Natural killer cell treated with Interleukin-12 subunit alpha and Interleukin-12 subunit beta and Interleukin-15 and Interleukin-18, amount 100 ng/mL, for 72 hours (primary cell): Measurements from ENCODE around the gene ROBO1. TPM values are rescaled to one million over a fixed set of nuclear protein-coding genes. Genes with fewer than 3 reads are reported as not detected.
"Not testable (repeated sequence)": the region's sequence is repeated elsewhere in the genome, so short reads cannot be mapped to it uniquely, and the experiment has no call there.

Source experiments
- ATAC-seq, 2 donors: fragments of 150-1000 bp; cut with Tn5 transposase in 1 of 2; sonication (Bioruptor Pico), chemical (Tn5 transposase) in 1 of 2; 2 replicates each; pipeline ENCODE4 v1.10.0; 2021
- DNase-seq: peaks from one replicate; pipeline ENCODE4 v3.0.0; 2022; ENCODE audit warnings: low spot score
- H3K27ac Mint-ChIP-seq, 2 donors: 1 replicate in 1 of 2; 2 replicates in 1 of 2; pipeline ENCODE4 v1.8.0; 2022; ENCODE audit warnings: mixed read lengths in 2 of 2, mild to moderate bottlenecking in 1 of 2, moderate library complexity in 1 of 2
- H3K27me3 Mint-ChIP-seq, 2 donors: 1 replicate in 1 of 2; 2 replicates in 1 of 2; pipeline ENCODE4 v1.8.0; 2022; ENCODE audit warnings: mixed read lengths in 2 of 2
- H3K36me3 Mint-ChIP-seq: one replicate; pipeline ENCODE4 v1.8.0; 2022; ENCODE audit warnings: mixed read lengths
- H3K4me1 Mint-ChIP-seq, 2 donors: 1 replicate in 1 of 2; 2 replicates in 1 of 2; pipeline ENCODE4 v1.8.0; 2022; ENCODE audit warnings: low read depth in 2 of 2, mixed read lengths in 2 of 2, mild to moderate bottlenecking in 1 of 2
- H3K4me3 Mint-ChIP-seq: one replicate; pipeline ENCODE4 v1.8.0; 2022; ENCODE audit warnings: mixed read lengths
- H3K9me3 Mint-ChIP-seq: 2 replicates; pipeline ENCODE4 v1.8.0; 2022; ENCODE audit warnings: mixed read lengths
- total RNA-seq, 2 donors: library from RNA; stranded (reverse); gene quantifications; one replicate each; pipeline ENCODE4 v1.2.3, GENCODE V29; 2022

The ROBO1 gene
- total RNA-seq, 2 donors from 2014 or later, result 0.05 TPM; not detected in 1

DNA sequence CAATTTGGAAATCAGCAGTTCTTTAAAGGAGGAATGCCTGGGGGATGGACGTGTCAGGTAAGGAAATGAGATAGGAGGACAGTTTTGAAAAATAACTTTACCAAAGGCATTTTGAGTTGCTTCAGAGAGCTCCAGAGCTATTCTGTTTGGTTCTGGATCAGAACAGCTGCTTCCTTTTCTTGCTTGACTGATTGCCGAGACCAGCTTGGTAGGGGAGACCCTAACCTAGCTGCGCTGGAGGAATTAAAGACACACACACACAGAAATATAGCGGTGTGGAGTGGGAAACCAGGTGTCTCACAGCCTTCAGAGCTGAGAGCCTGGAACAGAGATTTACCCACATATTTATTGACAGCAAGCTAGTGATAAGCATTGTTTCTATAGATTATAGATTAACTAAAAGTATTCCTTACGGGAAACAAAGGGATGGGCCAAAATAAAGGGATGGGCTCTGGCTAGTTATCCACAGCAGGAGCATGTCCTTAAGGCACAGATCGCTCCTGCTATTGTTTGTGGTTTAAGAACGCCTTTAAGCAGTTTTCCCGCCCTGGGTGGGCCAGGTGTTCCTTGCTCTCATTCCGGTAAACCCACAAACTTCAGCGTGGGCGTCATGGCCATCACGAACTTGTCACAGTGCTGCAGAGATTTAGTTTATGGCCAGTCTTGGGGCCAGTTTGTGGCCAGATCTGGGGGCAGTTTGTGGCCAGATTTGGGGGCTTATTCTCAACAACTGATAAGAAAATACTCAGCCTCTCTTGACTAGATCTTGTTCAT is 556.0 kb downstream of the ROBO1 start:
- Mint-ChIP-seq H3K4me3 (no peak overlapping the region), H3K4me1 (no peaks in the 10 kb centered on the region), H3K27ac (no peak overlapping the region), H3K36me3 (peaks cover 4% of the 10 kb centered on the region), H3K27me3 (no peaks in the 10 kb centered on the region), H3K9me3 (peaks cover 10% of the 10 kb centered on the region)
- ATAC-seq, result no peak
- DNase-seq, result no peak

DNA sequence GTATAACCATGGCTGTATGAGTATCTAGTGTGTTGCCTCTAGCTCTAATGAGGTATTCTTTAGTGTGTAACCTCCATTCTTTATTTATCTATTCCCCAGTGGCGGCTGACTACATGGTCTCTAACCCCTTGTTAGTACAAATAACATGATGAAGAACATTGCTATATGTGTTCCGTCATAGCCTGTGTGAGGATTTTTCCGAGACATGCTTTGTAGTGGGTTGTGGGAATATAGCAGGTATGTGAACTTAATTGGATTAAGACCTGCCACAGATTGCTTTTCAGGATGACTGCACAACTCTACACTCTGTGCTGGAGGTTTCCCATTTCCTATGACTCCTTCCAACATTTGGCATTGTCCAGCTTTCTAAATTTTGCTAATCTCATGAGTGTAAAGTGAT is 563.4 kb downstream of the ROBO1 start:
- Mint-ChIP-seq H3K4me1 (no peaks in the 10 kb centered on the region), H3K9me3 (peaks cover 14% of the 10 kb centered on the region), H3K27me3 (no peaks in the 10 kb centered on the region), H3K4me3 (no peak overlapping the region), H3K36me3 (no peaks in the 10 kb centered on the region), H3K27ac (no peak overlapping the region)
- DNase-seq (no peak), ATAC-seq (no peak)

DNA sequence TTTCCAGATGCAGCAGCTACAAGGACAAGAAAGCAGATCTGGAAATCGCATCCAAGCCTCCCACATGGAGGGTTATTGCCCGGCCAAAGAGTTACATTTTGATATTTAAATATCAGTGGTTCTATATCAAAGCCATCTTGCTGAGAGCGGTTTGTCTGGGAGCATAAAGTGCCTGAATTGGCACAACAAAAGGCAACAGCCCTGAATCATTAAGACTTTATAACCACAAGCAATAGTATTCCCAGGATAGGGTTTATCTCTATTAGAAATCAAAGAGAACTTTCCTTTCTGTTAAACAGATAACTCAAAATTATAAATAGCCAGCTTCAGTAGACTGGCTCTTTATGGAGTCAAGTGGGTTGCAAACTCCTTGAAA is 564.7 kb downstream of the ROBO1 start:
- ATAC-seq (no peak), DNase-seq (no peak)
- no peaks in the 10 kb centered on the region for H3K27me3 Mint-ChIP-seq
- no peaks in the 10 kb centered on the region for H3K36me3 Mint-ChIP-seq
- no peak overlapping the region for H3K27ac Mint-ChIP-seq
- no peak overlapping the region for H3K4me3 Mint-ChIP-seq
- H3K9me3 Mint-ChIP-seq, result peaks cover 15% of the 10 kb centered on the region
- H3K4me1 Mint-ChIP-seq, result no peaks in the 10 kb centered on the region

DNA sequence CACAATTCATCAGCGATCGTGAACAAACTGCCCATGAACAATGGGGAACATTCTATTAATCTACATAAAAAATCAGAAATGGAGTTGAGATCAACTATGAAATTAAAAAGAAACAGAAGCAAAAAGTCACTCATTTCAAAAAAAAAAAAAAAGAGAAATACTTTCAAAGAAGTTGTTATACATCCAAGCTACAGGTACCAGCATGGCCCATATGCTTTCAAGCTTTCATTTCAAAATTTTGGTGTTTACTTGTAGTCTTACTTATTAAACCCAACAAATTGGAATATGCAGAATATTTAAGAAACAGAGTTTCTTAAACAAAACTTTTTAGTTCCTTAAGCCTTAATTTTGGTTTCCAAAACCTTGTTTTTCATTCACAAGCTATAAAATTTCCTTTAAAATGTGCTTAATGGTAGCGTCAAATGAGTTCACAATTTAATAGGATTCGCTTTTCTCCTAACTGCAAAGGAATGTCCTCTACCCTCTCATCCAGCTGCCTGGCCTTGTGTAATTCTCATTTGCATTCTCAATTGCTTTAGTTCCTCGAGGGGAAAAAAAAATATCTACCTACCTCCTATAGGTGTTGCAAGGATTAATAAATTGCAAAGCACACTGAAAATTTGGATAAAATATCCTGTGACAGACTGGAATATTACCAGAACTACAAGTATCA is 565.2 kb downstream of the ROBO1 start:
- H3K27me3 Mint-ChIP-seq, result no peaks in the 10 kb centered on the region
- ATAC-seq, result no peak
- H3K27ac Mint-ChIP-seq, result no peak overlapping the region
- no peaks in the 10 kb centered on the region for H3K36me3 Mint-ChIP-seq
- H3K9me3 Mint-ChIP-seq, result peaks cover 15% of the 10 kb centered on the region
- H3K4me1 Mint-ChIP-seq, result no peaks in the 10 kb centered on the region
- no peak for DNase-seq
- no peak overlapping the region for H3K4me3 Mint-ChIP-seq

DNA sequence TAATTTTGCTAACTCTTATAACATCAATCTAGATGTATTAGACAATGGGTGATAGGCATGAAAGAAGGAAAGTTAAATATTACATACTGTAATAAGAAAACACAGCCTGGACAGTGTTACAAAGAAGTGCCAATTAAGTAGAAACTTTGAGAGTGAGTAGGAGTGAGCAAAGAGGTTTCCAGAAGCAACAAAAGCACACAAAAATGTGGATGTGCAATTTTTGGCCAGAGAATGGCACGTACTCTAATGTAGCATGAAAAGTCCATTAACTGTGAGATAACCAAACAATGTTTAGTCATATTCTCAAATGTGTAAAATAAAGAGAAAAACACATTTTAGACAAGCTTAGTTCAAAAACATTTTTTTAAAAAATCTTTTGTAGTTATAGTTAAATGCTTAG is 567.3 kb downstream of the ROBO1 start:
- Mint-ChIP-seq H3K9me3 (peaks cover 21% of the 10 kb centered on the region), H3K27ac (no peak overlapping the region), H3K4me1 (no peaks in the 10 kb centered on the region), H3K27me3 (no peaks in the 10 kb centered on the region), H3K36me3 (no peaks in the 10 kb centered on the region), H3K4me3 (no peak overlapping the region)
- ATAC-seq (no peak), DNase-seq (no peak)

DNA sequence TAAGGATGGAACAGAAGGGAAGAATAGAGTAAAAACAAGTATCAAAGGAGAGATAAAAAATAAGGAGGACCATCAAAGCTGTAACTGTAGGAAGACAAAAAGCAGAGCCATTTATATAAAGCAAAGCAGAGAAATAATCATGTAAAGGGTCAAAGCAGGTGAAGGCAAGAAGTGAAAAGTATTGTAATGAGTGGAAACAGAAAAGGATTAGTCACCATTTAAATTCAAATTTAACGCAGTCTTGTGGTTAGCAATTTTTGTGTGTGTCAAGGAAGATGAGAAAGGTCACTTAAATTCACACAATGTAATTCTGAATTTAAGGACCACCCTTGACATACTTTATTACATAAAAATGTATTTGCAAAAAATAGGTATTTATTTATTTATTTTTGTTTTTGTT is 567.8 kb downstream of the ROBO1 start:
- H3K36me3 Mint-ChIP-seq, result no peaks in the 10 kb centered on the region
- H3K4me3 Mint-ChIP-seq, result no peak overlapping the region
- peaks cover 20% of the 10 kb centered on the region for H3K9me3 Mint-ChIP-seq
- H3K27ac Mint-ChIP-seq, result no peak overlapping the region
- no peaks in the 10 kb centered on the region for H3K27me3 Mint-ChIP-seq
- no peaks in the 10 kb centered on the region for H3K4me1 Mint-ChIP-seq
- no peak for ATAC-seq
- DNase-seq, result no peak

DNA sequence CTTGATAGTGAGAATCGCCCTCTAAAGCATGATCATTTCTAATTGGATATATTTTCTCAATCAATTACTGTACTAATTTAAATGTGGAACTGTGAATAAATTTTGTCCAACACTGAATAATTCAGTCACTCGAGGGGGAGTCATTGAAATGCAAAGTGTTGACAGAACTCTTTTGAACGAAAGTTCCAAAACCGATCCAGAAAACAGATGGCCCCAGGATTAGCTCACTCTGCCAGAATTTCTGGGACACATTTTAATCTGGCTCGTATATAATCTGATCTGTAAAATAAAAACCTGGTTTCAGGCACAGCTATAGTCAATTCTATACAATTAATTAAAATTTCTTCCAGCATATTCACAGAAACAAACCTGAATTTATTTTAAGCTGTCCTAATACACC is 580.4 kb downstream of the ROBO1 start:
- H3K36me3 Mint-ChIP-seq, result peaks cover 5% of the 10 kb centered on the region
- no peak for ATAC-seq
- no peak overlapping the region for H3K27ac Mint-ChIP-seq
- DNase-seq, result no peak
- H3K27me3 Mint-ChIP-seq, result no peaks in the 10 kb centered on the region
- H3K9me3 Mint-ChIP-seq, result peaks cover 14% of the 10 kb centered on the region
- H3K4me1 Mint-ChIP-seq, result no peaks in the 10 kb centered on the region
- no peak overlapping the region for H3K4me3 Mint-ChIP-seq

DNA sequence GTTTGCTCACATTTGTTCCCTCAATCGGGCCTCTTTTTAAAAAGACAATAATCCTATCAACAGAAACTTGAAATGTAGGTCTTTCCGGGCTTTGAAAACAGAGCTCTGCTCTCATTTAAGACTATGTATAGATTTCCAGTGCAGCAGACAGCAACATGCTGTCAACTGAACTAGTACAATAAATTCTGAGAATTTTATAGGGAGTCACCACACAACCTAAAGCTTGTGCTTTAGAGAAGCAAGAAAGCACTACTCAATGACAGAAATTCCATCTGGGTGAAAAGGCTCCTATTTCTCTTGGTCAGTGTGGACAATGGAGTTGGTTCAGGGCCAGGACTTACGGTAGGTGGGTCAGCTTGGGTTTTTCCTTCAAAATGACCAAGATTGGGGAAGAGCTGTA is 583.5 kb downstream of the ROBO1 start:
- peaks cover 5% of the 10 kb centered on the region for H3K36me3 Mint-ChIP-seq
- no peak overlapping the region for H3K4me3 Mint-ChIP-seq
- H3K27ac Mint-ChIP-seq, result no peak overlapping the region
- ATAC-seq (no peak), DNase-seq (no peak)
- peaks cover 17% of the 10 kb centered on the region for H3K9me3 Mint-ChIP-seq
- no peaks in the 10 kb centered on the region for H3K4me1 Mint-ChIP-seq
- no peaks in the 10 kb centered on the region for H3K27me3 Mint-ChIP-seq

DNA sequence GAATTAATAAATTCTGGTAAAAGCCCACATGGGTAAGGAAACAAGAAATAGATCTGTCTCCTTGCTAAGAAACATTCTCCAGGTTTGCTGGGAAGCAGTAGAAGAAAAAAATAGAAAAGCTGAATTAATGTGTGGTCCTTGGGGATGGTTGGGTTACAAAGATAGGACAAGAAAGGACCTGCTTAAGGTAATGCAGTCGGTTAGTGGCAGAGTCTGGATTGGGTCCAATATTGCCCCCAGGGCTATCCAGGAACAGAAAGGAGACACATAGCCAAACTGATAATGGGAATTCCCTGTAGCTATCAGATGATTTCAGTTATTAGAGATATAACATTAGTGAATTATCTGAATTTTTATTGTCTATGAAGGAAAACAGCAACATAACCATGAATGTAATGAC is 584.3 kb downstream of the ROBO1 start:
- Mint-ChIP-seq H3K9me3 (peaks cover 17% of the 10 kb centered on the region), H3K4me1 (no peaks in the 10 kb centered on the region), H3K36me3 (peaks cover 5% of the 10 kb centered on the region), H3K27me3 (no peaks in the 10 kb centered on the region), H3K27ac (no peak overlapping the region), H3K4me3 (no peak overlapping the region)
- ATAC-seq, result no peak
- no peak for DNase-seq

DNA sequence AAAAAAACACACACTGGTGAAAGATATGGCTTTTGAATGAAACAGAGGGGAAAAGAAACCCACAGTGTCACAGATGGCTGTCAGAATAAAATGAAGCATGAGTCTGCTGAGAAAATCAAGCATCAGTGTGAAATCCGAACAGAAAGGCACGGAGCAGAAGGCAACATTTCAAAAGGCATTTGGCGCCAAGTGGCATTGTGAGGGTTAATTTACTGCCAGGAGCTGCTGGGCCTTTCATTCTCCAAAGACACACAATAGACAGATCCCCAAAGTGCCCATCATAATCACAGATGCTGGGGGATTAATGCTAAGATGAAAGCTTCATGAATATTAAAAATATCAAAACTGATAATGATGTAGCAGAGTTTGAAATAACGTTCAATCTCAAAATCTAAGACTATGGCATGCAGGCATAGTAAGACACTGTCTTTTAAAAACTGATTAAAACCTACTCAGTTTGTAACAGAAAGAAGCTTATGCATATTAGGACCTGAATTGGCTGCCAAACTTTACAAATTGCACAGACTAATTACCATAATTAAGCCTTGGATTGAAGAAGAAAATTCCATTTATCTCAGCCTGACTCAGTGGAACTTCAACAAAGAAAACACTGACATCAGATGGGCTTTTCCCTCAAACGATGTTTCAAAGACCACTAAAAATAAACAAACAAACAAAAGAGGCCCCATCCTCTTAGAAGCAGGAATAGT is 589.2 kb downstream of the ROBO1 start:
- no peak overlapping the region for H3K27ac Mint-ChIP-seq
- ATAC-seq, result no peak

DNA sequence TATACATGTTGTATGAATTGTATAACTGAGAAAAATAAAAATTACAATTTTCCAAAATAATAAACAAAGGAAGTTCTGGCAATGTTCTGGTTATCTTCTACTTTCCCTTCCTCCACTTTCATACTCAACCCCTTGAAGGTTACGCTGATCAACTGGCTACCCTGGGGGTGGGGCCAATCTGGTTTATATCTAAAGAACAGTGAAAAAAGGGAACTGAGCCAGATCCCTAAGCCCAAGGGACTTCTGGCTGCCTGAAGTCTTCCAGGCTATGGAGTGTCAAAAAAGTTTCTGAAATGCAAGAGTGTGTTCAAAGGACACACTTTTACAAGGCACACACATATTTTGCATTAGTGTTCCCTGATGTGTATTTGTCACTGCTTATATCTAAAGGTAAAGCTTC is 591.9 kb downstream of the ROBO1 start:
- H3K4me3 Mint-ChIP-seq, result no peak overlapping the region
- no peak for DNase-seq
- no peak overlapping the region for H3K27ac Mint-ChIP-seq
- ATAC-seq, result no peak
- no peaks in the 10 kb centered on the region for H3K27me3 Mint-ChIP-seq
- no peaks in the 10 kb centered on the region for H3K9me3 Mint-ChIP-seq
- peaks cover 5% of the 10 kb centered on the region for H3K36me3 Mint-ChIP-seq
- no peaks in the 10 kb centered on the region for H3K4me1 Mint-ChIP-seq

More for the DNA sequence above, 589.2 kb downstream of the ROBO1 start:
- Mint-ChIP-seq H3K4me3 (no peak overlapping the region), H3K4me1 (no peaks in the 10 kb centered on the region), H3K36me3 (peaks cover 5% of the 10 kb centered on the region), H3K27me3 (no peaks in the 10 kb centered on the region), H3K9me3 (peaks cover 13% of the 10 kb centered on the region)
- DNase-seq, result no peak

DNA sequence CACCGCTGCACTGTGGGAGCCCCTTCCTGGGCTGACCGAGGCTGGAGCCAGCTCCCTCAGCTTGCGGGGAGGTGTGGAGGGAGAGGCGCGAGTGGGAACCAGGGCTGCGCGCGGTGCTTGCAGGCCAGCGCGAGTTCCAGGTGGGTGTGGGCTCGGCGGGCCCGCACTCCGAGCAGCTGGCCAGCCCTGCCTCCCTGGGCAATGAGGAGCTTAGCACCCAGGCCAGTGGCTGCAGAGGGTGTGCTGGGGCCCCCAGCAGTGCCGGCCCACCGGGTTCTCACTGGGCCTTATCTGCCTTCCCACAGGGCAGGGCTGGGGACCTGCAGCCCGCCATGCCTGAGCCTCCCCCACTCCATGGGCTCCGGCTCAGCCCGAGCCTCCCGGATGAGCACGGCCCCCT is 594.5 kb downstream of the ROBO1 start:
- DNase-seq, H3K9me3 Mint-ChIP-seq, H3K4me3 Mint-ChIP-seq, H3K27me3 Mint-ChIP-seq, H3K27ac Mint-ChIP-seq, H3K4me1 Mint-ChIP-seq, H3K36me3 Mint-ChIP-seq, ATAC-seq: not testable (repeated sequence)

DNA sequence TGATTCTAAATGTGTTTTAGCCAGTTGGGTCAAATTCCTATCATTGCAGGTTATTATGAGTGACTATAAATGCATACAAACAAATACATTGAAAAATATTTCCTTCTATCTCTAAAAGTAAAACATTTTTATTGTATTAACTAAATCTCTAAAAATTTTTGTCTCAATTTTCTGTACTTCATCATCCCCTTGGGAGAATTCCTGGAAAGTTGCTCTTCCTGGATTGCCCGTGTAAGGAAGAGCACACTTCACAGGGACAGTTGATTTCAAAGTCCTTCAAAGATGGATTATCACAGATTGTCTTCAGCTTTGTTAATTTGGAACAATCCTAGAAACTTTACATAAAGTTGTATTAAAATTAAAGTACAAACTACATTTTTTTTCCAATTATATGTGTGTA is 595.6 kb downstream of the ROBO1 start:
- H3K27ac Mint-ChIP-seq, result no peak overlapping the region
- H3K36me3 Mint-ChIP-seq, result no peaks in the 10 kb centered on the region
- no peak for DNase-seq
- peaks cover 2% of the 10 kb centered on the region for H3K9me3 Mint-ChIP-seq
- no peaks in the 10 kb centered on the region for H3K27me3 Mint-ChIP-seq
- H3K4me1 Mint-ChIP-seq, result no peaks in the 10 kb centered on the region
- no peak overlapping the region for H3K4me3 Mint-ChIP-seq
- no peak for ATAC-seq

DNA sequence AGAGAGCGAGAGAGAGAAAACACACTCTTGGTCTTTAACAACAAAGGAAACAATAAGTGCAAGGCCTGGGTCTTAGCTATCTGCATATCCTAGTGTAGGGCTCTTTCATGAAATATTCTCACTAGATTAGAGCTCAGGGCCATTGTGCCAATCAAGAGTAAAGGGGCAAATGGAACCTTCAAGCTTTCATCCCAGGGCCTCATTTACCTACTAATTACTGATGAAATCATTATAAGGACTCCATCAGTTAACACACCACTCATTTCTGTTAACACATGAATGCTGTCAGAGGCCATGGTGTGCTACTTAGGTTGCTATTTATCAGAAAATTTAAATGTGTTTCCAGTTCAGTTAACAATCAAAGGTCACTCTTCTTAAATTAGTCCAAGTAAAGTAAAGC is 597.8 kb downstream of the ROBO1 start:
- DNase-seq, result no peak
- H3K4me3 Mint-ChIP-seq, result no peak overlapping the region
- ATAC-seq, result no peak
- no peaks in the 10 kb centered on the region for H3K27me3 Mint-ChIP-seq
- H3K4me1 Mint-ChIP-seq, result no peaks in the 10 kb centered on the region
- H3K9me3 Mint-ChIP-seq, result peaks cover 6% of the 10 kb centered on the region
- H3K27ac Mint-ChIP-seq, result no peak overlapping the region
- no peaks in the 10 kb centered on the region for H3K36me3 Mint-ChIP-seq
